Heart left ventricle (tissue), 16 donors: ENCODE results near the gene TMED6. TPM values are rescaled to one million over a fixed set of nuclear protein-coding genes. Genes with fewer than 3 reads are reported as not detected.

Experiments used
- ATAC-seq, 4 donors: fragments of 200-7000 bp; cut with Tn5 transposase; one replicate each; pipeline ENCODE4 v1.9.1; 2020 to 2022; ENCODE audit warnings: moderate library complexity in 4 of 4, mild to moderate bottlenecking in 3 of 4, moderate number of reproducible peaks in 1 of 4
- DNase-seq, 5 donors: peaks; one replicate each; pipeline ENCODE4 v3.0.0-alpha.2; 2020
- H3K27ac ChIP-seq, 12 donors: fragments of 200-600 bp; sonication (generic) in 4 of 12; one replicate each; pipeline versions ENCODE4 v1.5.0 to v1.8.0; 2016 to 2022; ENCODE audit warnings: mild to moderate bottlenecking in 2 of 12
- H3K27me3 ChIP-seq, 9 donors: fragments of 200-600 bp; sonication (generic) in 2 of 9; one replicate each; pipeline versions ENCODE4 v1.5.1 to v1.8.0; 2016 to 2022; ENCODE audit warnings: mild to moderate bottlenecking in 3 of 9
- H3K36me3 ChIP-seq, 9 donors: fragments of 200-600 bp; sonication (generic) in 2 of 9; one replicate each; pipeline versions ENCODE4 v1.5.0 to v1.8.0; 2018 to 2022; ENCODE audit warnings: mild to moderate bottlenecking in 2 of 9
- H3K4me1 ChIP-seq, 12 donors: fragments of 200-600 bp; sonication (generic) in 4 of 12; one replicate each; pipeline versions ENCODE4 v1.5.0 to v1.8.0; 2016 to 2022; ENCODE audit warnings: mild to moderate bottlenecking in 3 of 12
- H3K4me3 ChIP-seq, 12 donors: fragments of 200-600 bp; sonication (generic) in 4 of 12; one replicate each; pipeline versions ENCODE4 v1.5.0 to v1.8.0; 2017 to 2022; ENCODE audit warnings: mild to moderate bottlenecking in 9 of 12, moderate library complexity in 4 of 12
- H3K9me3 ChIP-seq, 12 donors: fragments of 200-600 bp; sonication (generic) in 4 of 12; one replicate each; pipeline versions ENCODE4 v1.5.0 to v1.8.0; 2016 to 2022; ENCODE audit warnings: mild to moderate bottlenecking in 1 of 12
- CTCF ChIP-seq, 12 donors: fragments of 200-600 bp; sonication (generic) in 4 of 12; IDR thresholded peaks; one replicate each; pipeline versions ENCODE4 v1.5.0 to v1.8.0; 2018 to 2022; ENCODE audit warnings: antibody characterized with exemption in 12 of 12, mild to moderate bottlenecking in 5 of 12
- POLR2A ChIP-seq, 2 donors: fragments of 450-650 bp; IDR thresholded peaks; one replicate each; pipeline ENCODE4 v1.6.1; 2017; ENCODE audit warnings: antibody characterized with exemption in 2 of 2, mild to moderate bottlenecking in 2 of 2, moderate library complexity in 2 of 2
- WGBS, 4 donors: extraction: QIAGEN DNeasy Blood & Tissue Kit in 2 of 4; methylation state at CpG; one replicate each; pipeline versions ENCODE4 v1.1.5 to v1.1.7; 2013 to 2018; 5-methylcytosine and 5-hydroxymethylcytosine counted together
- intact Hi-C, 10 donors: fragments of 100-400 bp; cut with DNase I; formaldehyde crosslinking; loops; one replicate each; pipeline versions ENCODE4 v1.11.1 to v1.14.2; 2022
- polyA plus RNA-seq, 2 donors: library from polyadenylated mRNA; stranded (reverse); fragments of 200-250 nt; gene quantifications; one replicate each; pipeline ENCODE4 v1.2.3, GENCODE V29; 2013
- total RNA-seq, 9 donors: library from RNA; depleted of rRNA in 2 of 9; stranded (reverse); fragments of >200 nt in 2 of 9; fragmentation: NEBNext Ultra II Directional in 3 of 9; extraction: Animal tissue kit (Norgen Biotek cat#: 25700) in 3 of 9; gene quantifications; one replicate each; pipeline versions ENCODE4 v1.1.0 to v1.2.4, GENCODE V29; 2016 to 2023
- donor health status: ischemic (EF 13 %, LVEDD 7.1; RV severe dilation, severe dysfunction).
- donor health status: healthy with polysubstance abuse.
- donor health status: DM: no; HTN: yes; CAD: no.
- donor health status: DM: no; HTN: no; CAD: no.
- donor health status: ischemic (EF 25% LVEDD 6.9; RV normal size, moderate dysfunction).
- donor health status: ischemic (EF 25% LVEDD 5.7; RV mildly dilated, moderate dysfunction).
- donor health status: healthy.
- donor health status: DM: yes; HTN: yes; CAD: no.
- donor health status: ischemic (EF 35%, LVEDD 5.7; RV mildly dilated, moderate dysfunction).
- donor health status: nonischemic (EF 11% LVEDD 7.7; RV severe dilation, severe dysfunction).
- donor health status: DM: yes; HTN: yes; CAD: no.
- donor health status: PGD.
- donor health status: ischemic (EF 29% LVEDD 5.4; RV normal size, mild dysfunction).
- donor health status: nonischemic (EF 23%, LVEDD 6.1; RV moderate dilation, normal function).

The TMED6 gene
- total and polyA plus RNA-seq, 11 donors: 0.08 to 0.76 (median 0.56) TPM; not detected in 8

GRCh38 chr16:69349536-69349935 lies 2.0 kb downstream of the TMED6 start:
- DNase-seq (no peak), ATAC-seq (no peak)
- intact Hi-C loops: no loop called here
- no peak overlapping the region for H3K27ac ChIP-seq
- TF ChIP-seq CTCF (IDR thresholded peaks at IDR 0.05): no peak
- peaks cover 0 to 54% (median 36%) of the 10 kb centered on the region in 9 donors for H3K36me3 ChIP-seq
- no peaks in the 10 kb centered on the region for H3K9me3 ChIP-seq
- H3K27me3 ChIP-seq: no peaks in the 10 kb centered on the region
- H3K4me3 ChIP-seq: no peak overlapping the region
- 83 to 90% (median 86%) methylated on average over 9 to 10 of the region's 10 CpGs for WGBS, 4 donors
- peaks cover 0 to 9% (median 0%) of the 10 kb centered on the region in 12 donors for H3K4me1 ChIP-seq

DNA sequence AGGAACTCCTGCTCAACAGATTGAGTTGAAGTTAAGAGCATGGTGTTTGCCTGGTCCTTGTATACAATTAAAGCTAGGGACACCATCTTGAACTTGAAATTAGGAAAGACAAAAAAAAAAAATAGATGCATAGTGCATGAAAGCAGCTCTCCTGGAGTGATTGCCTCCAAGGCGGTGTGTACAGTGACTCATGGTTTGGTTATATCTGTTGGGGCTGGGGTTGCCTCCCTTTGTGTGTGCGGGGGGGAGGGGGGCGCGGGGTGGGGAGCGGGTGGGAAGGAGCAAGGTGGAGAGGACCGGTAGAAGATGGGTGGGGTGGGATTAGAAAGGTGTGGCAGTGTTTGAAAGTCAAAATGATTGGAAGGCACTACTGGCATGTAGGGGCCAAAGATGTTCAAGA lies 3.4 kb downstream of the TMED6 start:
- TF ChIP-seq POLR2A (IDR thresholded peaks at IDR 0.05): no peak
- no peak for TF ChIP-seq CTCF (IDR thresholded peaks at IDR 0.05)
- intact Hi-C loops: no loop called here
- Histone ChIP-seq H3K36me3 (peaks cover 0 to 64% (median 46%) of the 10 kb centered on the region in 9 donors), H3K9me3 (no peaks in the 10 kb centered on the region), H3K27me3 (no peaks in the 10 kb centered on the region), H3K27ac (no peak overlapping the region), H3K4me3 (no peak overlapping the region), H3K4me1 (peaks cover 0 to 9% (median 0%) of the 10 kb centered on the region in 12 donors)
- no peak for DNase-seq
- ATAC-seq: no peak
- WGBS, 4 donors: 95 to 97% (median 95%) methylated on average over 6 of the region's 6 CpGs

- ATAC-seq (no peak), DNase-seq (no peak)
- peaks cover 0 to 9% (median 0%) of the 10 kb centered on the region in 12 donors for H3K4me1 ChIP-seq
- H3K27me3 ChIP-seq: no peaks in the 10 kb centered on the region
- intact Hi-C loops: no loop called here
- no peak overlapping the region for H3K27ac ChIP-seq
- no peak overlapping the region for H3K4me3 ChIP-seq
- H3K36me3 ChIP-seq: peaks cover 0 to 68% (median 49%) of the 10 kb centered on the region in 9 donors
- 82 to 93% (median 91%) methylated on average over 6 of the region's 6 CpGs for WGBS, 4 donors
- TF ChIP-seq POLR2A (IDR thresholded peaks at IDR 0.05) (no peak), CTCF (IDR thresholded peaks at IDR 0.05) (no peak)
- H3K9me3 ChIP-seq: no peaks in the 10 kb centered on the region
Measured at GRCh38 chr16:69346683-69347082, 4.9 kb downstream of the TMED6 start.

- TF ChIP-seq CTCF (IDR thresholded peaks at IDR 0.05) (no peak), POLR2A (IDR thresholded peaks at IDR 0.05) (no peak)
- 84 to 89% (median 88%) methylated on average over 4 of the region's 4 CpGs for WGBS, 4 donors
- Histone ChIP-seq H3K27me3 (no peaks in the 10 kb centered on the region), H3K27ac (no peak overlapping the region), H3K9me3 (no peaks in the 10 kb centered on the region), H3K4me1 (peaks cover 0 to 12% (median 1%) of the 10 kb centered on the region in 12 donors), H3K4me3 (no peak overlapping the region), H3K36me3 (peaks cover 0 to 72% (median 49%) of the 10 kb centered on the region in 9 donors)
- intact Hi-C loops: no loop called here
- DNase-seq: no peak
- ATAC-seq: no peak
Measured at GRCh38 chr16:69345923-69346322, 5.7 kb downstream of the TMED6 start.
